Mammary epithelial cell (primary cell): ENCODE measurements around the gene PROKR2.

Source experiments
- EZH2 ChIP-seq: IDR thresholded peaks from 2 replicates; pipeline ENCODE4 v1.6.1; 2012; ENCODE audit warnings: low read length, inconsistent platforms, borderline replicate concordance
- TF ChIP-seq, protein P1 (sequence below), 2 donors: IDR thresholded peaks in 1 of 2; conservative IDR thresholded peaks in 1 of 2; 2 replicates each; pipeline ENCODE4 v1.5.1; 2011 to 2012; ENCODE audit warnings: inconsistent platforms in 2 of 2, low read length in 2 of 2, mild to moderate bottlenecking in 2 of 2, control low read depth in 1 of 2, low read depth in 1 of 2; ENCODE audit not compliant: insufficient read depth in 1 of 2; ENCODE audit errors: extremely low read depth in 1 of 2

DNA sequence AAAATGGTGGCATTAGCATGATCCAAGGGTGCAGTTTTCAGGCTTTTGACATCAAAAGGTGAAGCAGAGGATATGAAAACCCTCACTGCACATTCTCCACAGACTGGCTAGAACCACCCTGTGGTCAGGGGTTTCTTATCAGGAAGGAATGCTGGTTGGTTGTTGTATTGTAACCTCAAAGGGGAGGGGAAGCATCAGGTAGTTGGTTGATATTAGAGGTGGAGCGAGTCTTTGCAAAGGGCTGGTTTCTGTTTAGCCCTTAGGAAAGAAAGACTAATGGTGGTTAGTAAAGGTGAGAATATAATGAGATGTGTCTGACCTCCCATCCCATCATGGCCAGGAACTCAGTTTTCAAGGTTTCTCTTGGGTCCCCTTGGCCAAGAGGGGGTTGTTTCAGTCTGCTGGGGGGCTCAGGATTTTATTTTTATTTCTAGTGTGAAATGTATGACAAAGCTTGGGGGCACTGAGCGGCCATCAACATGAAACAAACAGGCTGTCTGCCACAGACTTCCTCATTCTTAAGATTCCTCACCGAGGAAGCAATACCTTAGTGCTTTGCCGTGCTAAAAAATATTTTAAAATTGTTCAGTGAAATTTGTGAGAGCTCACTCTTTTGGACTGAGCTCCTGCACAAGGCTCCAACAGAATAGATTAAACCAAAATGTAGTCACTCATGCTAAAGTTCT, 47.5 kb upstream of the PROKR2 start:
- TF ChIP-seq, protein P1, sequence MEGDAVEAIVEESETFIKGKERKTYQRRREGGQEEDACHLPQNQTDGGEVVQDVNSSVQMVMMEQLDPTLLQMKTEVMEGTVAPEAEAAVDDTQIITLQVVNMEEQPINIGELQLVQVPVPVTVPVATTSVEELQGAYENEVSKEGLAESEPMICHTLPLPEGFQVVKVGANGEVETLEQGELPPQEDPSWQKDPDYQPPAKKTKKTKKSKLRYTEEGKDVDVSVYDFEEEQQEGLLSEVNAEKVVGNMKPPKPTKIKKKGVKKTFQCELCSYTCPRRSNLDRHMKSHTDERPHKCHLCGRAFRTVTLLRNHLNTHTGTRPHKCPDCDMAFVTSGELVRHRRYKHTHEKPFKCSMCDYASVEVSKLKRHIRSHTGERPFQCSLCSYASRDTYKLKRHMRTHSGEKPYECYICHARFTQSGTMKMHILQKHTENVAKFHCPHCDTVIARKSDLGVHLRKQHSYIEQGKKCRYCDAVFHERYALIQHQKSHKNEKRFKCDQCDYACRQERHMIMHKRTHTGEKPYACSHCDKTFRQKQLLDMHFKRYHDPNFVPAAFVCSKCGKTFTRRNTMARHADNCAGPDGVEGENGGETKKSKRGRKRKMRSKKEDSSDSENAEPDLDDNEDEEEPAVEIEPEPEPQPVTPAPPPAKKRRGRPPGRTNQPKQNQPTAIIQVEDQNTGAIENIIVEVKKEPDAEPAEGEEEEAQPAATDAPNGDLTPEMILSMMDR (conservative IDR thresholded peaks at IDR 0.05 in 1 of 2, IDR thresholded peaks at IDR 0.05 in 1 of 2; ENCODE audit: extremely low read depth in 1 of 2, insufficient read depth in 1 of 2, low read depth in 1 of 2, low read length in 2 of 2) = no peak
- no peak for TF ChIP-seq EZH2
